Lung (tissue), 12 donors: ENCODE measurements around the gene SIX5. TPM values are rescaled to one million over a fixed set of nuclear protein-coding genes. Genes with fewer than 3 reads are reported as not detected.

Experiments
- ATAC-seq: fragments of 200-7000 bp; cut with Tn5 transposase; one replicate; pipeline ENCODE4 v1.9.1; 2020; ENCODE audit warnings: moderate number of reproducible peaks; ENCODE audit not compliant: insufficient read depth, low FRiP score
- DNase-seq, 3 donors: peaks; one replicate each; pipeline ENCODE4 v3.0.0-alpha.2; 2013 to 2017
- H3K27ac ChIP-seq, 2 donors: one replicate each; pipeline ENCODE4 v1.5.1; 2013; ENCODE audit warnings: mild to moderate bottlenecking in 2 of 2, moderate library complexity in 2 of 2, control low read depth in 1 of 2, inconsistent platforms in 1 of 2, low read depth in 1 of 2, low read length in 1 of 2
- H3K27me3 ChIP-seq, 3 donors: one replicate each; pipeline ENCODE4 v1.5.1; 2013; ENCODE audit warnings: low read length in 2 of 3; ENCODE audit not compliant: control insufficient read depth in 3 of 3, insufficient read depth in 3 of 3
- H3K36me3 ChIP-seq, 4 donors: one replicate each; pipeline ENCODE4 v1.5.1; 2013; ENCODE audit warnings: low read length in 4 of 4, mild to moderate bottlenecking in 1 of 4, moderate library complexity in 1 of 4; ENCODE audit not compliant: control insufficient read depth in 4 of 4, insufficient read depth in 4 of 4
- H3K4me1 ChIP-seq, 5 donors: one replicate each; pipeline ENCODE4 v1.5.1; 2013; ENCODE audit warnings: low read length in 5 of 5, mild to moderate bottlenecking in 2 of 5, moderate library complexity in 1 of 5; ENCODE audit not compliant: control insufficient read depth in 5 of 5, insufficient read depth in 5 of 5
- H3K4me3 ChIP-seq: one replicate; pipeline ENCODE4 v1.5.1; 2013; ENCODE audit warnings: mild to moderate bottlenecking, control low read depth, moderate library complexity
- H3K9ac ChIP-seq, 2 donors: one replicate each; pipeline ENCODE4 v1.5.1; 2013; ENCODE audit warnings: low read length in 2 of 2, control low read depth in 1 of 2; ENCODE audit not compliant: insufficient read depth in 1 of 2
- H3K9me3 ChIP-seq, 4 donors: one replicate each; pipeline ENCODE4 v1.5.1; 2013; ENCODE audit warnings: low read length in 3 of 4, mild to moderate bottlenecking in 1 of 4, moderate library complexity in 1 of 4; ENCODE audit not compliant: control insufficient read depth in 4 of 4, insufficient read depth in 3 of 4
- CTCF ChIP-seq: IDR thresholded peaks from 2 replicates; pipeline ENCODE4 v1.5.1; 2012; ENCODE audit warnings: mild to moderate bottlenecking; ENCODE audit errors: control extremely low read depth, extremely low read depth
- WGBS, 2 donors: extraction: QIAGEN DNeasy Blood & Tissue Kit; methylation state at CpG; one replicate each; pipeline ENCODE4 v1.1.7; 2013; 5-methylcytosine and 5-hydroxymethylcytosine counted together
- polyA plus RNA-seq, 2 donors: library from polyadenylated mRNA; stranded (reverse); fragments of 200-250 nt; gene quantifications; one replicate each; pipeline ENCODE4 v1.2.1, GENCODE V29; 2013
- total RNA-seq, 2 donors: library from RNA; depleted of rRNA in 1 of 2; stranded (reverse); fragments of >200 nt in 1 of 2; gene quantifications; one replicate each; pipeline ENCODE4 v1.2.1, GENCODE V29; 2014 to 2021
- donor health status: control.
- donor health status: control.
- donor health status: Bipolar disorder and iron deficiency.
- donor health status: healthy.
- donor health status: DM: yes; HTN: yes; CAD: no.

Gene SIX5
- total and polyA plus RNA-seq, 4 donors = 11.7 to 17.4 (median 13.1) TPM

- H3K27ac ChIP-seq = no peak overlapping the region
- H3K9ac ChIP-seq = no peak overlapping the region
- DNase-seq (no peak), ATAC-seq (no peak)
- no peak for TF ChIP-seq CTCF
- no peak overlapping the region for H3K4me3 ChIP-seq
- H3K9me3 ChIP-seq = no peaks in the 10 kb centered on the region
- no peaks in the 10 kb centered on the region for H3K27me3 ChIP-seq
- H3K4me1 ChIP-seq = no peaks in the 10 kb centered on the region
- WGBS, 2 donors = 60 to 75% methylated on average over 10 of the region's 10 CpGs
- no peaks in the 10 kb centered on the region for H3K36me3 ChIP-seq
These were observed 29.3 kb downstream of the SIX5 start for GRCh38 chr19:45739498-45740439.

- Histone ChIP-seq H3K27ac (no peak within 1 kb of the TSS), H3K9ac (no peak within 1 kb of the TSS), H3K4me1 (peaks cover 0 to 11% (median 0%) of the 10 kb centered on the region in 5 donors), H3K27me3 (no peaks in the 10 kb centered on the region), H3K4me3 (no peak within 1 kb of the TSS), H3K9me3 (no peaks in the 10 kb centered on the region), H3K36me3 (no peaks in the 10 kb centered on the region)
- no peak for TF ChIP-seq CTCF
- 92 to 95% methylated on average over 59 of the region's 59 CpGs for WGBS, 2 donors
- DNase-seq (no peak), ATAC-seq (no peak)
These were observed 35.8 kb downstream of the SIX5 start, which contains the start of gene MEIOSIN for GRCh38 chr19:45733160-45733810. MEIOSIN (plus strand) TSS chr19:45733439; CDS start chr19:45735377, 1,938 bp downstream.

GRCh38 chr19:45730368-45731288 lies 38.4 kb downstream of the SIX5 start, which contains the start of gene FBXO46:
FBXO46 (minus strand) TSS chr19:45730896; CDS start chr19:45713495, 17,401 bp downstream.
- Histone ChIP-seq H3K27ac (peak within 1 kb of the TSS; percentile 22 to 52), H3K36me3 (no peaks in the 10 kb centered on the region), H3K4me1 (peaks cover 0 to 11% (median 0%) of the 10 kb centered on the region in 5 donors), H3K9me3 (no peaks in the 10 kb centered on the region), H3K27me3 (no peaks in the 10 kb centered on the region), H3K9ac (peak within 1 kb of the TSS; percentile 47 to 56), H3K4me3 (peak within 1 kb of the TSS; percentile 81)
- TF ChIP-seq CTCF = no peak
- ATAC-seq = peak; percentile 99
- 1 to 2% methylated on average over 48 of the region's 48 CpGs for WGBS, 2 donors
- peak; percentile 99 for DNase-seq
